MCF 10A (cell line): ENCODE data around the gene SHOC1. TPM values are rescaled to one million over a fixed set of nuclear protein-coding genes. Genes with fewer than 3 reads are reported as not detected.
A peak's percentile ranks its signal among the peaks of the same experiment; 100 is the strongest.

Experiments
- BruUV-seq: library from RNA; stranded (reverse); fragments of 400-500 nt; replicated peaks from 2 replicates; lab custom pipeline; 2021; lab: Mats Ljungman, UMichigan
- CTCF ChIA-PET: fragments of 300-600 bp; sonication (Branson Sonifier 250); formaldehyde crosslinking; extraction: SDS; loops from one replicate; lab custom pipeline; 2021; ENCODE audit warnings: antibody characterized with exemption, inconsistent platforms; lab: Yijun Ruan, JAX
- POLR2A ChIA-PET: fragments of 300-600, 350-650 bp; sonication (Branson Sonifier 250); formaldehyde crosslinking; extraction: SDS; loops from one replicate; lab custom pipeline; 2020; ENCODE audit warnings: antibody characterized with exemption, inconsistent platforms; lab: Yijun Ruan, JAX
- DNase-seq: peaks from one replicate; pipeline ENCODE4 v3.0.0-alpha.2; 2018; ENCODE audit not compliant: unreplicated experiment
- H3K27ac Mint-ChIP-seq: one replicate; pipeline ENCODE4 v1.8.0; 2022; ENCODE audit warnings: mild to moderate bottlenecking, low read depth, mixed read lengths; ENCODE audit not compliant: unreplicated experiment
- H3K27me3 Mint-ChIP-seq: one replicate; pipeline ENCODE4 v1.8.0; 2022; ENCODE audit warnings: mixed read lengths; ENCODE audit not compliant: insufficient read depth, unreplicated experiment
- H3K36me3 Mint-ChIP-seq: one replicate; pipeline ENCODE4 v1.8.0; 2022; ENCODE audit warnings: mild to moderate bottlenecking, moderate library complexity, mixed read lengths; ENCODE audit not compliant: insufficient read depth, unreplicated experiment
- H3K4me1 Mint-ChIP-seq: one replicate; pipeline ENCODE4 v1.8.0; 2022; ENCODE audit warnings: mixed read lengths; ENCODE audit not compliant: insufficient read depth, unreplicated experiment
- H3K4me3 Mint-ChIP-seq: one replicate; pipeline ENCODE4 v1.8.0; 2022; ENCODE audit warnings: mild to moderate bottlenecking, moderate library complexity, mixed read lengths; ENCODE audit not compliant: unreplicated experiment
- H3K9me3 Mint-ChIP-seq: one replicate; pipeline ENCODE4 v1.8.0; 2022; ENCODE audit warnings: mixed read lengths; ENCODE audit not compliant: unreplicated experiment
- CTCF ChIP-seq: fragments of 200-600 bp; IDR thresholded peaks from one replicate; pipeline ENCODE4 v1.8.0; 2022; ENCODE audit warnings: antibody characterized with exemption, mild to moderate bottlenecking; ENCODE audit not compliant: unreplicated experiment
- intact Hi-C: fragments of 100-400 bp; cut with micrococcal nuclease; formaldehyde crosslinking; loops from 2 replicates; pipeline ENCODE4 v1.14.1; 2022
- total RNA-seq: library from RNA; stranded (reverse); gene quantifications from 2 replicates; pipeline ENCODE4 v1.2.3, GENCODE V29; 2022

The SHOC1 gene
- total RNA-seq, 1 experiment from 2014 or later = 0.09 TPM

GRCh38 chr9:111806259-111806658 lies 11.5 kb upstream of the SHOC1 start:
- H3K36me3 Mint-ChIP-seq = peaks cover 6% of the 10 kb centered on the region
- H3K27me3 Mint-ChIP-seq = no peaks in the 10 kb centered on the region
- peak overlapping the region; percentile 99 for H3K27ac Mint-ChIP-seq
- CTCF ChIA-PET = interaction anchor here (0.5 to 1.7 kb wide), 7 partner anchors 9 to 268 kb away, joined by 3 to 6 read pairs (median 4); no protein-coding TSS in a partner anchor
- H3K9me3 Mint-ChIP-seq = no peaks in the 10 kb centered on the region
- BruUV-seq = TSS peak; percentile 95
- peaks cover 22% of the 10 kb centered on the region for H3K4me1 Mint-ChIP-seq
- intact Hi-C loops = no loop called here
- TF ChIP-seq CTCF = no peak
- POLR2A ChIA-PET = interaction anchor here (0.5 to 2.5 kb wide), 24 partner anchors 9 to 574 kb away, joined by 3 to 18 read pairs (median 4); partner anchors contain the start of genes HSDL2 and UGCG
- H3K4me3 Mint-ChIP-seq = peak overlapping the region; percentile 6
- DNase-seq = no peak

- intact Hi-C loops = no loop called here
- peaks cover 6% of the 10 kb centered on the region for H3K36me3 Mint-ChIP-seq
- TF ChIP-seq CTCF = no peak
- no peaks in the 10 kb centered on the region for H3K27me3 Mint-ChIP-seq
- H3K27ac Mint-ChIP-seq = peak overlapping the region; percentile 99
- peak; percentile 79 for DNase-seq
- H3K9me3 Mint-ChIP-seq = no peaks in the 10 kb centered on the region
- no TSS peak for BruUV-seq
- POLR2A ChIA-PET = interaction anchor here (0.5 to 2.5 kb wide), 26 partner anchors 9 to 574 kb away, joined by 3 to 18 read pairs (median 4); partner anchors contain the start of genes HSDL2 and UGCG
- peaks cover 22% of the 10 kb centered on the region for H3K4me1 Mint-ChIP-seq
- CTCF ChIA-PET = interaction anchor here (0.5 to 1.7 kb wide), 8 partner anchors 9 to 290 kb away, joined by 3 to 6 read pairs (median 4); no protein-coding TSS in a partner anchor
- peak overlapping the region; percentile 38 for H3K4me3 Mint-ChIP-seq
Measured at GRCh38 chr9:111805830-111806241, 11.1 kb upstream of the SHOC1 start.

- DNase-seq = no peak
- Mint-ChIP-seq H3K36me3 (peaks cover 6% of the 10 kb centered on the region), H3K27ac (peak overlapping the region; percentile 99), H3K4me3 (peak overlapping the region; percentile 38), H3K4me1 (peaks cover 22% of the 10 kb centered on the region), H3K9me3 (no peaks in the 10 kb centered on the region), H3K27me3 (no peaks in the 10 kb centered on the region)
- ChIA-PET CTCF (interaction anchor here (0.7 to 1.7 kb wide), 4 partner anchors 17 to 290 kb away, joined by 3 to 6 read pairs (median 4); no protein-coding TSS in a partner anchor), POLR2A (interaction anchor here (0.5 to 2.5 kb wide), 17 partner anchors 11 to 527 kb away, joined by 3 to 18 read pairs (median 4); partner anchors contain the start of gene UGCG)
- no TSS peak for BruUV-seq
- TF ChIP-seq CTCF = no peak
- intact Hi-C loops = no loop called here
Measured at GRCh38 chr9:111805262-111805661, 10.5 kb upstream of the SHOC1 start.

GRCh38 chr9:111804636-111805035 lies 9.9 kb upstream of the SHOC1 start:
- H3K4me3 Mint-ChIP-seq = no peak overlapping the region
- H3K27ac Mint-ChIP-seq = peak overlapping the region; percentile 99
- no peak for TF ChIP-seq CTCF
- H3K36me3 Mint-ChIP-seq = peaks cover 6% of the 10 kb centered on the region
- ChIA-PET POLR2A (interaction anchor here (2.0 to 2.5 kb wide), 2 partner anchors 47 to 92 kb away, joined by 12 to 18 read pairs; partner anchors contain the start of gene UGCG), CTCF (interaction anchor here (0.5 kb wide), 1 partner anchor 23 kb away, joined by 3 read pairs; no protein-coding TSS in a partner anchor)
- no peaks in the 10 kb centered on the region for H3K9me3 Mint-ChIP-seq
- intact Hi-C loops = no loop called here
- BruUV-seq = no TSS peak
- no peaks in the 10 kb centered on the region for H3K27me3 Mint-ChIP-seq
- no peak for DNase-seq
- peaks cover 22% of the 10 kb centered on the region for H3K4me1 Mint-ChIP-seq
